HG03460 (cell line): ENCODE data around the gene SLC39A1.
"Not testable (repeated sequence)": the region's sequence is repeated elsewhere in the genome, so short reads cannot be mapped to it uniquely, and the experiment has no call there.

ENCODE experiments used
- ATAC-seq: cut with Tn5 transposase; IDR thresholded peaks from one replicate; pipeline ENCODE4 v1.9.1; 2021; ENCODE audit not compliant: unreplicated experiment

Gene SLC39A1

GRCh38 chr1:153963030-153963849 lies at the start of gene SLC39A1:
Gene SLC39A1 (minus strand): TSS chr1:153963537. CDS start chr1:153962715, 822 bp downstream.
- ATAC-seq, result peak; percentile 51

- ATAC-seq, result not testable (repeated sequence)
Measured at GRCh38 chr1:154012543-154012942, 49.2 kb upstream of the SLC39A1 start.

DNA sequence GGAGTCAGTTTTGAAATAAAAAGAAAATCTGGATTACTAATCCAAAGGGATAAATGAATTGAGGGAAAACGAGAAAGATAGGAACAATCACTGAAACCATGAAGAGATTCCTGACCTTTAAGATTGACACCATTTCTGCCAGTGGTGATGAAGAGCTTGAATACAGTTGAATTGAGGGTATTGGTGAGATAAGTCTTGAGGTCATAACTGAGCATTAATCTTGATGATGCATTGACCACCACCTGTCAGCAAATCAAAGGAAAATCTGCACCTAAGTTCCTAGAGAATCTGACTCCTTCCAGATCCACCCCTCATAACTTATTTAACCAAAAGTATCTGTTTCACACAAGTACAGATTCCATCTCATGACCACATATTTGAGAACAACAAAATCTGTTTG lies 48.8 kb upstream of the SLC39A1 start:
- no peak for ATAC-seq

- ATAC-seq, result no peak
Measured at GRCh38 chr1:154006136-154006535, 42.8 kb upstream of the SLC39A1 start.

GRCh38 chr1:154000420-154000819 lies 37.1 kb upstream of the SLC39A1 start:
- no peak for ATAC-seq

DNA sequence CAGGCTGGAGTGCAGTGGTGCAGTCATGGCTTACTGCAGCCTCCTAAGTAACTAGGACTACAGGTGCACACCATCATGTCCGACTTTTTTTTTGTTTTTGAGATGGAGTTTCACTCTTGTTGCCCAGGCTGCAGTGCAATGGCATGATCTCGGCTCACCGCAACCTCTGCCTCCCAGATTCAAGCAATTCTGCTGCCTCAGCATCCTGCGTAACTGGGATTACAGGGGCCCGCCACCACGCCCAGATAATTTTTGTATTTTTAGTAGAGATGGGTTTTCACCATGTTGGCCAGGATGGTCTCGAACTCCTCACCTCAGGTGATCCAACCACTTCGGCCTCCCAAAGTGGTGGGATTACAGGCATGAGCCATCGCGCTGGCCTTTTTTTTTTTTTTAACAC lies 33.5 kb upstream of the SLC39A1 start:
- not testable (repeated sequence) for ATAC-seq

- ATAC-seq, result no peak
Measured at GRCh38 chr1:153995640-153996039, 32.3 kb upstream of the SLC39A1 start.

GRCh38 chr1:153995202-153995601 lies 31.9 kb upstream of the SLC39A1 start:
- no peak for ATAC-seq

DNA sequence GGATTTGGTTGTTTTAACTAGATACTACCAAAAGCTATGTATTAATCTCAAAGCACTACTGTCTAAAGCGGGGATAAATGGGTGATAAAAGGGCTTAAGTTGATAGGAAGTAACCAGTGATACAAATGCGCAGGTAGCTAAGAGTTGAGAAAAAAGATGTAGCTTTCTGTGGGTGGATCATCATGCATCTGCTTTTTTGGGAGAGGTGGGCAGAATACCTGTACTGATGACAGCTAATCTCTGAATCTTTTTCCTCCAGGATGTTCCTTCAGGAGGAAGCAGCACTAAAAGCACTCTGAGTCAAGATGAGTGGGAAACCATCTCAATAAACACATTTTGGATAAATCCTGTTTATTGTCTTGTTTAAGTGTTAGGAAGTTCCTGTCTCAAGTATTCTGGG lies 28.5 kb upstream of the SLC39A1 start:
- no peak for ATAC-seq

DNA sequence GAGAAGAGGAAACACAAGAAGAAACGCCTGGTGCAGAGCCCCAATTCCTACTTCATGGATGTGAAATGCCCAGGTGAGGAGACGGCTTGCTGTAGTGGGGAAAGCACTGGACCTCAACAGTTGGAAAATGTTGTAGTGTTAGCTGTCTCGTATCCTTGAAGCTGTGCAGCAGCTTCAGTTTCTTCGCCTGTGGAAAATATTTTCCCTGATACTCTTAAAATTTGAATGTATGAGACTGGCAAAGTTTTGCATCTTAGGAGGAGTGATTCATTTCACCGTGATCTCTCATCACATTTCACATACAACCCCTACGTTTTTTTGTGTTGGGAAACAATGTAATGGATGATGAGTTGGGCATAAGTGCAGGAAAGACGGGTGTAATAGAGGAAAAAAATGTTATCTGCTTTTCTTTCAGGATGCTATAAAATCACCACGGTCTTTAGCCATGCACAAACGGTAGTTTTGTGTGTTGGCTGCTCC lies 27.9 kb upstream of the SLC39A1 start:
- no peak for ATAC-seq

DNA sequence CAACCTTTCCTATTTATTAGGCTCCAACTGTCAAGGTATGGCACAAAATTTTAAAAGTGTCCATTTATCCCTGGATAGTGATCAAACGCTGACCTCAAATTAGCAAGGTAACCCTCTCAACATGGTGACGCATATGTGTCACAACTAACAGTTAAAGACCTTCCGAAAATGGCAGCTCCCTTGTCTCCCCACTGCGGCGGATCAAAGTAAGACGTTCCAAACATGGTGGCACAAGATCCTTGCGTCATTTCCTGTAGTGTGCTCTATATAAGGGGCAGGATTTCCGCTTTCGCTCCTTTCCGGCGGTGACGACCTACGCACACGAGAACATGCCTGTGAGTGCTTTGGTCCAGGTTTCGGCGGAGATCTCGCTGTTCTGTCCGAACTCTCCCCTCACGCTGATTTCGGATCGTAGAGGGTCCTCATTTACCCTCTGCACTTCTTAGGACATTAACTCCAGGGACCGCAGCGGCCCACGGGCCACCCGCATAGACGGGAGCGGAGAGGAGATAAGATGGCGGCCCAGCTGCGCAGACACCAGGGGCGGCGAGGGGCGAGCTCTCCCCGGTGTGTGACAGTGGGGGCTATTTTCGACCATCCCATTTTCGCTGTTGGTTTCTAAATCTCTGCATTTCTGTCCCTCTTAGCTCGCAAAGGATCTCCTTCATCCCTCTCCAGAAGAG lies 27.3 kb upstream of the SLC39A1 start, which contains the start of gene RPS27:
Gene RPS27, plus strand, starts transcription at position 295 of the 683 bp plus-strand sequence. Its CDS starts 35 bp downstream, at position 330.
- peak; percentile 66 for ATAC-seq

DNA sequence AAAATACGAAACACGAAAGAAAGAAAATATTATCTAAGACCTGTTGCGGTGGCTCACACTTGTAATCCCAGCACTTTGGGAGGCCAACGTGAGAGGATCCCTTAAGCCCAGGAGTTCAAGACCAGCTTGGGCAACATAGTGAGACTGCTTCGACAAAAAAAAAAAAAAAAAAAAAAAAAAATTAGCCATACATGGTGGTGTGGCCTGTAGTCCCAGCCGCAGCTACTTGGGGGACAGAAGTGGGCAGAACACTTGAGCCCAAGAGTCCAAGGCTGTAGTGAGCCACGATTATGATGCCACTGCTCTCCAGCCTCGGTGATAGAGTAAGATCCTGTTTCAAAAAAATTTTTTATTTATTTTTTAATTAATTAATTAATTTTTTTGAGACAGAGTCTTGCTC lies 24.3 kb upstream of the SLC39A1 start:
- no peak for ATAC-seq

GRCh38 chr1:153985941-153986761 lies 22.8 kb upstream of the SLC39A1 start, which contains the start of gene RAB13:
Gene RAB13 (minus strand): TSS chr1:153986339. CDS start chr1:153986236, 103 bp downstream.
- no peak for ATAC-seq

DNA sequence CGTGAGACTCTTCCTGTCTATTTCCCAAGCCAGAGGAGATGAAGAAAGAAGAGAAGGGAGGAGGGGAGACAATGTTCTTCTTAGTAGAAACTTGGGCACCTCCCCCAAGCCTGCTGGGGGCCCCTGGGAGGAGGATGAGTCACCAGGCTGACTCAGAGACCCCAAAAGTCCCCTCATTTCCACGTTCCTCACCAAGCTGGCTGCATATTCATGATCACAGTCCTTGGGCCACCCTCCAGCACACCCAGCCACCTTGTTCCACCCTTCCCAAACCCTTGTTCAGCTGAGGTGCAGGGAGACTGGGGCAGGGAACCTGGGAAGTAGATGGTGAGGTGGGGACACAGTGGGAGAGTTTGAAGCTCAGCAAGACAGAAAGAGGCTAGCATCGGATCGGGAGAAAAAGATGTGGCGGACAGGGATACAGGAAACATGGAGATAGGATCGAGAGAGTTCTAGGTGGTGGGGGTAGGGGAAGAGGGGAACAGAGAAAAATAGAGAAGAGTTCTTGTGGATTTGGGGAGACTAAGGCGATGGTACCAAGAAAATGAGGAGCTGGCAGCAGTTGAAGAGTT lies 22.1 kb upstream of the SLC39A1 start:
- no peak for ATAC-seq

DNA sequence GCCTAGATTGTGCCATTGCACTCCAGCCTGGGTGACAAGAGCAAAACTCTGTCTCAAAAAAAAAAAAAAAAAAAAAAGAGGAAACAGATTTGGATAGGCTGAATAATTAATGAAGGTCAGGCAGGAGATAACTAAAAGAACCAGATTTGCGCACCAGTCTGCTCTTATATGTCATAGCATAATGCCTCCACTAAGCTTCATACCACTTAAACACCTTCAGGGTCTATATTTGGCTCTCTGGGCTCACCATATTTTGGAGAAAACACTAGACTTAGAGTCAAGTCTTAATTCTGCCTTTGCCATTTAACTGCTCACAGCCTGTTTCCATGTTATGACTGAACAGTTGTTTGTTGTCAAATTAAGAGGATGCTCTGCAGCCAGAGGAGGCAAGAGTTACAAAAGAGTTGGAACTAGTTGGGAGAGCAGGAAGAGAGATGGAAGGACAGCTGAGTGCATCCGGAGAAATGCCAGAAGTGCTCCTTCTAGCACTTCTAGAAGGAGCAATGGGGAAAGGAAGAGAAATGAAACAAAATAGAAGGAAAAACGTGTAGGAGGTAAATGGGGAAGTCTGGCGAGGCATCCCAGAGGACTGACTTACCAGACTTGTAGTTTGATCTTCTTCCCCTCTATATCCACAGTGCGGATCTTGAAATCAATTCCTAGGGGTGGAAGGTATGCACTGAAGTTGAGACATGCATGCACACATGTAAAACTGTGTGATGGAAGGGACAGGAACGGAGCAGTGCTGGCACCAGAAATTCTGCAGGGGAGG lies 21.0 kb upstream of the SLC39A1 start:
- no peak for ATAC-seq

- ATAC-seq, result not testable (repeated sequence)
Measured at GRCh38 chr1:153981735-153982134, 18.4 kb upstream of the SLC39A1 start.

GRCh38 chr1:153979091-153979490 lies 15.8 kb upstream of the SLC39A1 start:
- not testable (repeated sequence) for ATAC-seq

- no peak for ATAC-seq
Measured at GRCh38 chr1:153978274-153978909, 15.1 kb upstream of the SLC39A1 start.
